Liver (tissue), 9 donors: Measurements from ENCODE around the gene GNB1. TPM values are rescaled to one million over a fixed set of nuclear protein-coding genes. Genes with fewer than 3 reads are reported as not detected.

ENCODE experiments used
- DNase-seq: peaks from one replicate; pipeline ENCODE4 v3.0.0-alpha.2; 2017; ENCODE audit warnings: low spot score
- H3K27ac ChIP-seq, 2 donors: one replicate each; pipeline ENCODE4 v1.7.0; 2013; ENCODE audit warnings: inconsistent platforms in 2 of 2, low read length in 2 of 2, control low read depth in 1 of 2, low read depth in 1 of 2, mild to moderate bottlenecking in 1 of 2
- H3K27me3 ChIP-seq, 4 donors: one replicate each; pipeline versions ENCODE4 v1.6.1 to v1.7.0; 2013; ENCODE audit warnings: low read length in 3 of 4, inconsistent platforms in 1 of 4, mild to moderate bottlenecking in 1 of 4, moderate library complexity in 1 of 4; ENCODE audit not compliant: control insufficient read depth in 4 of 4, insufficient read depth in 4 of 4
- H3K36me3 ChIP-seq, 4 donors: one replicate each; pipeline versions ENCODE4 v1.6.1 to v1.7.0; 2013; ENCODE audit warnings: low read length in 3 of 4, mild to moderate bottlenecking in 3 of 4, low read depth in 1 of 4, moderate library complexity in 1 of 4; ENCODE audit not compliant: control insufficient read depth in 4 of 4, insufficient read depth in 3 of 4
- H3K4me1 ChIP-seq, 4 donors: one replicate each; pipeline versions ENCODE4 v1.6.1 to v1.7.0; 2013; ENCODE audit warnings: low read length in 3 of 4, mild to moderate bottlenecking in 3 of 4, moderate library complexity in 1 of 4; ENCODE audit not compliant: control insufficient read depth in 4 of 4, insufficient read depth in 4 of 4
- H3K4me3 ChIP-seq, 3 donors: one replicate each; pipeline versions ENCODE4 v1.6.1 to v1.7.0; 2013; ENCODE audit warnings: low read length in 3 of 3, control low read depth in 1 of 3, low read depth in 1 of 3, mild to moderate bottlenecking in 1 of 3
- H3K9ac ChIP-seq, 2 donors: one replicate each; pipeline ENCODE4 v1.7.0; 2013; ENCODE audit warnings: low read length in 2 of 2, mild to moderate bottlenecking in 2 of 2, moderate library complexity in 2 of 2, control low read depth in 1 of 2, low read depth in 1 of 2
- H3K9me3 ChIP-seq, 4 donors: one replicate each; pipeline versions ENCODE4 v1.6.1 to v1.7.0; 2013; ENCODE audit warnings: low read length in 3 of 4; ENCODE audit not compliant: control insufficient read depth in 4 of 4
- EGR1 ChIP-seq, 2 donors: IDR thresholded peaks; 2 replicates each; pipeline ENCODE4 v1.6.1; 2016 to 2018; ENCODE audit warnings: antibody characterized with exemption in 2 of 2, low read depth in 2 of 2
- FOXA1 ChIP-seq: IDR thresholded peaks from 2 replicates; pipeline ENCODE4 v1.6.1; 2016; ENCODE audit warnings: antibody characterized with exemption
- FOXA2 ChIP-seq: IDR thresholded peaks from 2 replicates; pipeline ENCODE4 v1.6.1; 2016; ENCODE audit warnings: antibody characterized with exemption
- HNF4A ChIP-seq, 2 donors: conservative IDR thresholded peaks; 2 replicates each; pipeline ENCODE4 v1.6.1; 2016; ENCODE audit warnings: antibody characterized with exemption in 2 of 2, mild to moderate bottlenecking in 2 of 2
- JUND ChIP-seq, 2 donors: IDR thresholded peaks; 2 replicates each; pipeline ENCODE4 v1.6.1; 2016; ENCODE audit warnings: antibody characterized with exemption in 2 of 2
- NR2F2 ChIP-seq: IDR thresholded peaks from 2 replicates; pipeline ENCODE4 v1.6.1; 2016; ENCODE audit warnings: antibody characterized with exemption
- RXRA ChIP-seq, 2 donors: IDR thresholded peaks; 2 replicates each; pipeline ENCODE4 v1.6.1; 2017 to 2018; ENCODE audit warnings: antibody characterized with exemption in 2 of 2, mild to moderate bottlenecking in 1 of 2
- SP1 ChIP-seq: IDR thresholded peaks from 2 replicates; pipeline ENCODE4 v1.6.1; 2018; ENCODE audit warnings: antibody characterized with exemption, mild to moderate bottlenecking
- TAF1 ChIP-seq: conservative IDR thresholded peaks from 2 replicates; pipeline ENCODE4 v1.6.1; 2016; ENCODE audit warnings: antibody characterized with exemption, mild to moderate bottlenecking
- YY1 ChIP-seq: IDR thresholded peaks from 2 replicates; pipeline ENCODE4 v1.6.1; 2016; ENCODE audit warnings: antibody characterized with exemption, mild to moderate bottlenecking
- WGBS: extraction: QIAGEN DNeasy Blood & Tissue Kit; methylation state at CpG from one replicate; pipeline ENCODE4 v1.1.7; 2013; 5-methylcytosine and 5-hydroxymethylcytosine counted together
- polyA plus RNA-seq, 2 donors: library from polyadenylated mRNA; stranded (reverse) in 1 of 2; unstranded in 1 of 2; fragments of 200-250 nt in 1 of 2; fragments of >200 nt in 1 of 2; fragmentation: Nextera tagmentation in 1 of 2; extraction: Ambion mirVana in 1 of 2; gene quantifications; one replicate each; pipeline versions ENCODE4 v1.2.1 to v1.2.3, GENCODE V29; 2013 to 2015
- total RNA-seq, 2 donors: library from RNA; depleted of rRNA; stranded (reverse); fragments of >200 nt; gene quantifications; one replicate each; pipeline ENCODE4 v1.2.3, GENCODE V29; 2014
- TF ChIP-seq, protein P1 (sequence below): IDR thresholded peaks from 2 replicates; pipeline ENCODE4 v1.6.1; 2016; ENCODE audit warnings: antibody characterized with exemption, mild to moderate bottlenecking
- TF ChIP-seq, protein P2 (sequence below): IDR thresholded peaks from 2 replicates; pipeline ENCODE4 v1.6.1; 2016; ENCODE audit warnings: antibody characterized with exemption
- TF ChIP-seq, protein P3 (sequence below): fragments of 150-350 bp; IDR thresholded peaks from 2 replicates; pipeline ENCODE4 v1.5.1; 2017; ENCODE audit warnings: improper control_type of control experiment, low read depth, low read length; ENCODE audit not compliant: missing input control
- TF ChIP-seq, protein P4 (sequence below): IDR thresholded peaks from 2 replicates; pipeline ENCODE4 v1.6.1; 2016; ENCODE audit warnings: antibody characterized with exemption
- donor health status: healthy.
- donor health status: healthy.
- donor health status: healthy.
- donor health status: healthy.
- donor health status: healthy.

The GNB1 gene
- total and polyA plus RNA-seq, 4 donors: 22.3 to 68.5 (median 52.7) TPM

DNA sequence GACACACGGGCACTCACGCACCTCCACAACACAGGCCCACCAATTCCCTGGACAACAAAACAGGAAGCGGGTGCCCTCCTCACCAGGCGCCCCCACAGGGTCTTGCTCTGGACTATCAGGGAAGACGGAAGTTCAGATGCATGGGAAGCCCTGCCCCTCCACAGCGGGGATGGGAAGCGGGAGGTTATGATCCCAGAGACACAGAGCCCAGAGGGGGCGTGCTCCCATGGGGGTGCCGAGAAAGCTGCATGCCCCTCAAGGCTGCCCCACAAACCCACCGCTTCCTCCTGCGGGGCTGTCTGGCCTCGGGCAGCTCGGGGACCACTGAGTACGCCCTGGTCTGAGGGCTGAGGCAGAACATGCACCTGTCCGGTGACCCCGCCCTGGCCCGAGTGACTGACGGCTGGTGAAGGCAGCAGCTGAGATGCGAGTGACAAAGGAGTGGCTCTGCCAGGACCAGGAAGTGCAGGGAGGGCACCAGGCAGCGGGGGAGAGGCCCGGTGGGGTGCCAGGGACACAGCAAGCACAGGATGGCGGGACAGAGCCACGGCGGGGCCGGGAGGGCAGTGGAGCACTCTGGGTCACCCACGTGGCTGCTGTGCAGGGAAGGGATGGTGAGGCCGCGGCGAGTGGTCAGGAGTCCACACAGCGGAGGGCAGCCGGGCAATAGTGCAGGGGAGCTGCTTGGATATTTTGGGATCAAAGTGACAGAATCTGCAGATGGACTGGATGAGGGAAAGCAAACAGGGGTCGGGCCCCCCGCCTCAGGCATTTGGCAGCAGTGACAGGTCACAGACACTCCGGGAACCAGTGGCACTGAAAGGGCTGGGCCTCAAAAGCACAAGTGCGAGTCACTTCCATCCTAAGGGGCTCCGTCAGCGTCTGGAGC lies 131.2 kb downstream of the GNB1 start:
- no peaks in the 10 kb centered on the region for H3K9me3 ChIP-seq
- H3K27me3 ChIP-seq: no peaks in the 10 kb centered on the region
- no peak for DNase-seq
- H3K27ac ChIP-seq: peak overlapping the region; percentile 88 to 89
- peaks cover 13 to 49% (median 35%) of the 10 kb centered on the region in 4 donors for H3K4me1 ChIP-seq
- peaks cover 9 to 24% (median 17%) of the 10 kb centered on the region in 4 donors for H3K36me3 ChIP-seq
- WGBS: 61% methylated on average over 37 of the region's 37 CpGs
- no peak for TF ChIP-seq NR2F2
- TF ChIP-seq, protein P1, sequence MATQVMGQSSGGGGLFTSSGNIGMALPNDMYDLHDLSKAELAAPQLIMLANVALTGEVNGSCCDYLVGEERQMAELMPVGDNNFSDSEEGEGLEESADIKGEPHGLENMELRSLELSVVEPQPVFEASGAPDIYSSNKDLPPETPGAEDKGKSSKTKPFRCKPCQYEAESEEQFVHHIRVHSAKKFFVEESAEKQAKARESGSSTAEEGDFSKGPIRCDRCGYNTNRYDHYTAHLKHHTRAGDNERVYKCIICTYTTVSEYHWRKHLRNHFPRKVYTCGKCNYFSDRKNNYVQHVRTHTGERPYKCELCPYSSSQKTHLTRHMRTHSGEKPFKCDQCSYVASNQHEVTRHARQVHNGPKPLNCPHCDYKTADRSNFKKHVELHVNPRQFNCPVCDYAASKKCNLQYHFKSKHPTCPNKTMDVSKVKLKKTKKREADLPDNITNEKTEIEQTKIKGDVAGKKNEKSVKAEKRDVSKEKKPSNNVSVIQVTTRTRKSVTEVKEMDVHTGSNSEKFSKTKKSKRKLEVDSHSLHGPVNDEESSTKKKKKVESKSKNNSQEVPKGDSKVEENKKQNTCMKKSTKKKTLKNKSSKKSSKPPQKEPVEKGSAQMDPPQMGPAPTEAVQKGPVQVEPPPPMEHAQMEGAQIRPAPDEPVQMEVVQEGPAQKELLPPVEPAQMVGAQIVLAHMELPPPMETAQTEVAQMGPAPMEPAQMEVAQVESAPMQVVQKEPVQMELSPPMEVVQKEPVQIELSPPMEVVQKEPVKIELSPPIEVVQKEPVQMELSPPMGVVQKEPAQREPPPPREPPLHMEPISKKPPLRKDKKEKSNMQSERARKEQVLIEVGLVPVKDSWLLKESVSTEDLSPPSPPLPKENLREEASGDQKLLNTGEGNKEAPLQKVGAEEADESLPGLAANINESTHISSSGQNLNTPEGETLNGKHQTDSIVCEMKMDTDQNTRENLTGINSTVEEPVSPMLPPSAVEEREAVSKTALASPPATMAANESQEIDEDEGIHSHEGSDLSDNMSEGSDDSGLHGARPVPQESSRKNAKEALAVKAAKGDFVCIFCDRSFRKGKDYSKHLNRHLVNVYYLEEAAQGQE: no peak
- TF ChIP-seq FOXA1: no peak
- peak; percentile 76 to 91 for TF ChIP-seq HNF4A (conservative IDR thresholded peaks at IDR 0.05)
- TF ChIP-seq RXRA (IDR thresholded peaks at IDR 0.05): peak; percentile 41 to 77
- TF ChIP-seq, protein P2, sequence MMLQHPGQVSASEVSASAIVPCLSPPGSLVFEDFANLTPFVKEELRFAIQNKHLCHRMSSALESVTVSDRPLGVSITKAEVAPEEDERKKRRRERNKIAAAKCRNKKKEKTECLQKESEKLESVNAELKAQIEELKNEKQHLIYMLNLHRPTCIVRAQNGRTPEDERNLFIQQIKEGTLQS: no peak
- TF ChIP-seq TAF1: no peak
- TF ChIP-seq FOXA2: no peak
- TF ChIP-seq, protein P3, sequence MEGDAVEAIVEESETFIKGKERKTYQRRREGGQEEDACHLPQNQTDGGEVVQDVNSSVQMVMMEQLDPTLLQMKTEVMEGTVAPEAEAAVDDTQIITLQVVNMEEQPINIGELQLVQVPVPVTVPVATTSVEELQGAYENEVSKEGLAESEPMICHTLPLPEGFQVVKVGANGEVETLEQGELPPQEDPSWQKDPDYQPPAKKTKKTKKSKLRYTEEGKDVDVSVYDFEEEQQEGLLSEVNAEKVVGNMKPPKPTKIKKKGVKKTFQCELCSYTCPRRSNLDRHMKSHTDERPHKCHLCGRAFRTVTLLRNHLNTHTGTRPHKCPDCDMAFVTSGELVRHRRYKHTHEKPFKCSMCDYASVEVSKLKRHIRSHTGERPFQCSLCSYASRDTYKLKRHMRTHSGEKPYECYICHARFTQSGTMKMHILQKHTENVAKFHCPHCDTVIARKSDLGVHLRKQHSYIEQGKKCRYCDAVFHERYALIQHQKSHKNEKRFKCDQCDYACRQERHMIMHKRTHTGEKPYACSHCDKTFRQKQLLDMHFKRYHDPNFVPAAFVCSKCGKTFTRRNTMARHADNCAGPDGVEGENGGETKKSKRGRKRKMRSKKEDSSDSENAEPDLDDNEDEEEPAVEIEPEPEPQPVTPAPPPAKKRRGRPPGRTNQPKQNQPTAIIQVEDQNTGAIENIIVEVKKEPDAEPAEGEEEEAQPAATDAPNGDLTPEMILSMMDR: no peak
- no peak for TF ChIP-seq JUND (IDR thresholded peaks at IDR 0.05)
- no peak for TF ChIP-seq YY1
- no peak for TF ChIP-seq SP1
- TF ChIP-seq EGR1 (IDR thresholded peaks at IDR 0.05; ENCODE audit: low read depth in 2 of 2): peak in 1 of 2 donors; percentile 16
- TF ChIP-seq, protein P4, sequence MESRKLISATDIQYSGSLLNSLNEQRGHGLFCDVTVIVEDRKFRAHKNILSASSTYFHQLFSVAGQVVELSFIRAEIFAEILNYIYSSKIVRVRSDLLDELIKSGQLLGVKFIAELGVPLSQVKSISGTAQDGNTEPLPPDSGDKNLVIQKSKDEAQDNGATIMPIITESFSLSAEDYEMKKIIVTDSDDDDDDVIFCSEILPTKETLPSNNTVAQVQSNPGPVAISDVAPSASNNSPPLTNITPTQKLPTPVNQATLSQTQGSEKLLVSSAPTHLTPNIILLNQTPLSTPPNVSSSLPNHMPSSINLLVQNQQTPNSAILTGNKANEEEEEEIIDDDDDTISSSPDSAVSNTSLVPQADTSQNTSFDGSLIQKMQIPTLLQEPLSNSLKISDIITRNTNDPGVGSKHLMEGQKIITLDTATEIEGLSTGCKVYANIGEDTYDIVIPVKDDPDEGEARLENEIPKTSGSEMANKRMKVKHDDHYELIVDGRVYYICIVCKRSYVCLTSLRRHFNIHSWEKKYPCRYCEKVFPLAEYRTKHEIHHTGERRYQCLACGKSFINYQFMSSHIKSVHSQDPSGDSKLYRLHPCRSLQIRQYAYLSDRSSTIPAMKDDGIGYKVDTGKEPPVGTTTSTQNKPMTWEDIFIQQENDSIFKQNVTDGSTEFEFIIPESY: no peak
- peak overlapping the region in 1 of 2 donors; percentile 10 for H3K9ac ChIP-seq
- H3K4me3 ChIP-seq: no peak overlapping the region
